ENCODE results near the gene SERBP1.
"Not testable (repeated sequence)": the region's sequence is repeated elsewhere in the genome, so short reads cannot be mapped to it uniquely, and the experiment has no call there.

SERBP1 gene

DNA sequence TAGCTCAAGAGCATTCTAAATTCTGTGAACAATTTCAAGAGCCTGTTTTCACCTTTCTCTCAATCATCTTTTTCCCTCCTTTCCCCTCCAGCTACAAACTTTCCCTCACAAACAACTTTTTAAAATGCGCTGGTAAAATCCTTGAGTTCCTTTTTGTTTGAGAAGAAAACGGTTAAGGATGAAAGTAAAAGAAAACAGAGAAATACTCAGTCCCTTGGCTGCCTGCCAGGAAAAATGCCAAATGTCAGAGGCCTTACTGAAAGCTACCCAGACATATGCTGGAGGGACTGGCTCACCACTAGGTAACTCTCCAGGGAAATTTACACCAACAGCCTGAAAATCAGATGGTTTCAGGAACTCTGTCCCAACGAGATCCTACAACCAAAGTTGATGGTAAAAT, 11.0 kb upstream of the SERBP1 start:
- peak in 9 of 56 donors; percentile 0 to 50 (median 3) for DNase-seq

DNA sequence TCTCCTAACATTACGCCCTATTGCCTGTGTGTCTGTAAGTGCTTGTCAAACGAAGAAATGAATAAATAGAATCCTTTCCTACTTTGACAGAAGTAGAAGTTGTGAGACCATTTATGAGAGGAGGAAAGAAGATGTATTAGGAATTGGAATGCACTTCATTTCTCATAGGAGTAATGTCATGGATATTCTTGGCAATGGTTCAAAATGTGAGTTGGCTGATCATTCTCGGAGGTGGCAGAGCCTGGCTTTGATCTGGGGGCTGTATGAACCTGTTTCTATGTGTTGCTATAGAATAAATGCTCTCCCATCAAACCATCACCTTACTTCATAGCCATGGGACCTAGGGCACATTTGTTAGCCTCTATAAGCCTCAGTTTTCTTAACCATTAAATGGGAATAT, 10.1 kb upstream of the SERBP1 start:
- no peak for DNase-seq

DNA sequence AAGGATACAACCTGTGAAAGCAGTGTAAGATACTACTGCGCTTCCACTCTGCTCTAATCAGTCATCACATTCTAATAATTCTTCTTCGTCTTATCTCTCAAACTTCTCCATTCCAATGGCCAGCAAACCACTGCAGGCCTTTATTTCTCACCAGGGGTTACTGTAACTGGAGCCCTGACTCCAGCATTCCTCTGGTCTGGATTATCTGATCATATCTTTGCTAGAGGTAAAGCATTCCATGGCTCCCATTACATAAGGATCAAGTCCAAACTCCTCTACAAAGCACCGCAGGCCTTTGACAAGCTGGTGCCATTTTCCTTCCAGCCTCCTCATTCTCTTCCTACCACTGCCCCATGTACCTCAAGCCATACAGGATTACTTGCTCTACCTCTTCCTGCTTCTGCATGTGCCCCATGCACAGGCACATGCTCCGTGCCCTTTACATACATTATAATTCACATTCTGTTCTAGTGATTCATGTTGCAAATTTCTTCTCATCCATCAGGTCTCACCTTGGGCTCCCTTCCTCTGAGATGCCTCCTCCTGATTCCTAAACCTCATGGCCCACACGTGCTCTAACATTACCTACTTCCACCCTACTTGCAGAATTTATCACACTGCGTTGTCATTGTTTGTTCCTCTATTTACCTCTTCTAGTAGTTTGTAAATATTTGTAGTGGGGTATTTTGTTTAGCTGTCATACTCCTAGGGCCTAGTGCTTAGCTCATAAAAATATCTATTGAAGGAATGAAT, 9.3 kb upstream of the SERBP1 start:
- no peak for DNase-seq

DNA sequence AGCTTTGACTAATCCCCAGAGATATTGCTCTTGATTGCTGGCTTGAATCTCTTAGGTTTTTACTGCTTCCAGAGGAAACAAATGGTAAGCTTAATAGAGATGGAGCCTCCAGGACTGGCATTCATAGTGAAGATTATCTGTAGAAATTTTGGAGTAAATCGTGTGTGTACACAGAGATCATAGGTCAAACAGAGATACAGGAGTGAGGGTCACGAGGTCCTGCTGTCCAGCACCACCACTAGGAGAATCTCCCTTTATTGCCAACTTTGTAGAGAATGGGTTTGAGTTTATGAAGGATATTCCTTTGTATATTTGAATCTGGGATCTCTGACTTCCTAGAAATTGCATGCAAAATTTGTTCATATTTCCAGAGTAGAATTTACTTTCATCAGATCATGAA, 7.8 kb upstream of the SERBP1 start:
- DNase-seq: no peak

DNA sequence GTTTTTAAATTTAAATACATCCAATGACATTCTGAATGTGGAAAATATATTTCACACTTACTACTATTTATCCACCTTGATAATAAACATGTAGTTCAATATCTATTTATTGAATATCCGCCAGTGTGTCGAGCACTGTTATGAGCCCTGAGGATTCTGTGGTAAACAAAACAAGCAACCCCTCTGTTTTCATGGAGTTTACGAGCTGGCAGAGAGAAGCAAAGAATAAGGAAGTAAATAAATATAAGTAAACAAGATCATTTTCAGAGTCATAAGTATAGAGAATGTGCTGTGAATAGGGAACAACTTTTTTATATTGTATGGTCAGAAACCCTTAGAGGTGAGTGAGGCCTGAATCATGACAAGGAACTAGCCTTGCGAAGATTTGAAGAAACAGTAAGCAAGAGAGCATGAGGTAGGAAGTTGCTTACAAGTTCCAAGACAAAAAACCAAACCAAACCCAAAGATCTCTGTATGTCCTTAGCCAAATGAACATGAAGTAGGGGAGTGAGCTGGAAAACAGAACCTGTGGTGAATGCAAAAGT, 6.4 kb upstream of the SERBP1 start:
- DNase-seq: no peak

DNA sequence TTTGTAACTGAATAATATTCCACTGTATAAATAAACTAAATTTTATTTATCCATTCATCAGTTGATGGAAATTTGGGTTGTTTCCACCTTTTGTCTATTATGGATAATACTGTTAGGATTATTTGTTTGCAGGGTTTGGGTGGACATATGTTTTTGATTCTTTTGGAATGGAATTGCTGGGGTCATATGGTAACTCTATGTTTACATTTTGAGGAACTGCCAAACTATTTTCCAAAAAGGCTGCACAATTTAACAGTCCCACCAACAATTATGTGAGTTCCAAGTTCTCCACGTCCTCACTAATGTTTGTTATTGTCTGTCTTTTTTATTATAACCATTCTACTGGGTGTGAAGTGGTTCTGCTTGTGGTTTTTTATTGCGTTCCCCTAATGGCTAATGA, 4.3 kb upstream of the SERBP1 start:
- no peak for DNase-seq

DNA sequence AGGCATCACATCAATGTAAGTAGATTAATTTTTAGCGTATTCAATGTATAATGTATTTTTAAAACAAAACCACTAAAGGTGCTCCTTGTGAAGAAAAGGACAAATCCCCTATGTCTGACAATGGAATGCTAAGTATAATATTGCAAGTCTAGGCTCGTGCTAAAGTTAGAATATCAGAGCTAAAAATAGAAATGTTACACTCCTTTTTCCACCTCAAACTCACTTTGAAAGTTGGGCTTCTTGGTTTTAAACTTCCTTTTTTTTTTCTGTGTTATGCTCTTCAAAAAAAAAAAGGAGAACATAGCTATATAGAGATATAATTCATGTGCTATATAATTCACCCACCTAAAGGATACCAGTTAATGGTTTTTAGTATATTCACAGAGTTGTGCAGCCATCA, 3.6 kb upstream of the SERBP1 start:
- no peak for DNase-seq

DNA sequence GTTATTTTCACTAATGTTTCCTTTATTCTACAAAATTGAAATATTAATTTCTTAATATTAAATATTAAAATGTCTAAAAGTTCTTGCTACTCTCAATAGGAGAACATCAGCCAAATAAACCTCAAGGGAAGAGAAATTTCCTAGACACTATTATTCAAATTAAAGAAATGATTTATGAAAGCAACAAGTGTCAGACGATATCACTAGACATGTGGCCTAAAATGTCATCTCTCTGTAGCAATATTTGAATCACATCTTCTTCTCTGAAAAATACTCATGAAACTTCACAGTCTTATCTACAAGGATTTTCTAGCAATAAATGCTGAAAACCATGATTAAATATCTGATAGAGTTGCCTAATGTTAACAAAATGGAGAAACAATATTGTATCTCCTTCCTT, 2.5 kb upstream of the SERBP1 start:
- no peak for DNase-seq

DNA sequence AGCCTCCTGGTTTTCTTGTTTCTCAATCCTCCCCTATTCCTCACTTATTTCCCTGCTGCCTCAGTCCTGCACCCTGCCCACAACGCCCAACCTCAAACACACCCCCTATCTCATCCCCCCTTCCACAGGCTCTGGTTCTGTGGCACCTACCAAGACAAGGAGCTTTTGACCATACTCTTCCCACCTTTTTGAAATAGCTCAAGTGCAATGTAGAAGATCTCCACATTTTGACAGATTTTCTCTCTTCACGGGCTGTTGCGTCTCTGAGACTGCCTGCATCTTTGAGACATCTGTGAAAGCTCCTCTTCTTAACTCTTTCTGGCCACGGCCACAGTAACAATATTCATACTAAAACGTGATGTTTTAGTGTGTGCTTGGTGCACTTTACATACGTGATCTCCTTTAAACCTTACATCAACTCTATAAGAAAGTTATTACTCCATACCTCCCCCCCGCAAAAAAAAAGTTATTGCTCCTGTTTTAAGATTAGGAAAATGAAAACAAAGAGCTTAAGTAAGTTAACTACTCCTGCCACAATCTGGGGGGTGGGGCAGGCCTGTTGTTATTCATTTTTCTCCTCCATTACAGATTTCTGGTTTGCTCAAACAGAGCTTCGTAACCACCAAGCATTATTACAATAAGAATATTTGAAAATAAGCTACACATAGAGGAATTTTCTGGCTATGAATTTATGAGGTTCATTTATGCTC, 1.8 kb upstream of the SERBP1 start:
- DNase-seq: no peak

DNA sequence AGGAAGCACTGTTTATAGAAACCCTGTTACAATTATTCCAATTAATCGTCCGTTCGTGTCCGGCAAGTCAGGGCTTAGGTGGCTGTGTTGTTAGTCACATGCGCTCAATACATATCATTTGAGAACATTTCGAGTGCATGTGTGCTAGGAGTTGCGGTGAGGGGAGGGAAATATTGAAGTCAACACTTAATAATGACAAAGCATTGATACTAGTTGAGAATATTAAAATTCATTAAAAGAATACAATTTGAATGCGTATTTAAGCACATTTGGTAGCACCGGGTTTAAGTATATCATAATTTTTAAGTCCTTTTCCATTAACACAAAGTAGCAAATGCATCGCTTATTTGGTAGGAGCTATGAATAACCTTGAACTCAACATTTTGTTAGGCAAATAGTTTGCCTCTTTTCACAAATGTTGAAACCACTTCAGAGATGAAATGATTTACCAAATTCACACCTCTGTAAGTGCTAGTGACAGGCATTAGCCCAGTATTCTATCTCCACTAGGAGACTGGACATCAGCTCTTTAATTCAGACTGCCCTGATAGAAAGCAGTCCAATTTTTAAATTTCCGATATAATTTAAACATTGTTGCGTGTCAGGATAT, 1.1 kb upstream of the SERBP1 start:
- no peak for DNase-seq

DNA sequence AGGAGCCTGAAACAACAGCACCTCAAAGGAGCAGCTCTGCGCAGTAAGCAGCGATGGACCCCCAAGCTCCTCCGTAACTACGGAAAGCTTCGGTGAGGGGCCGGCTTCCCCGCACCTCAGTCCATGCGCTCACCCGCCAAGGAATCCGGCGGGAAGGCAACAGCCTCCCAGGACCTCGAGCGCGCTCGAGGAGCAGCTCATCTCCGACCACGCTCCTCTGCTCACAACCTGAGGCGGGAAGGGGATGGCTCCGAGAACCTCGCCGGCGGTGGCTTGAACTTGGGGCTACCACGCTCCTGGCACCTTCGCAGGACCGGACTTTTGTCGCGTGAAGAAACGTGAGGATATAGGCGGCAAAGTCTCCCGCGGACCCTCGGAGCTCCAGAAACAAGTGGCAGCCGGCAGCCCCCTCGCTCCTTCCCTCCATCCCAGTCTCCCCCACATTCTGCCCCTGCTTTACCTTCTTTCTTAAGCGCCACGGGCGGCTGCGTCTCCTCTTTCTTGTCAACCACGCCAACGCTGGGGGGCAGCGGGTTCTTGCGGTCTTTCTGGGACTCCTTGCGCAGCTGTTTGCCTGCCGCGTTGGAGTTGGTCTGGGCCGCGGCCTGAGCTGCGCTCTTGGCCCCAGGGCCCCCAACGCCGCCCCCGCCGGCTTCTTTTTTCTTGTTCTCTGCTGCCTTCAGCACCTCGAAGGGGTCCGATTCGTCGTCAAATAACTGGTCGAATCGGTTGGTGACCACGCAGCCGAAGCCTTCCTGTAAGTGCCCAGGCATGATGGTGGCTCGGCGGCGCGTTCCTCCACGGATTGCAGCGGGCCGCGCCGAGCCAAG, 459 bp downstream of the SERBP1 start:
- DNase-seq: peak in 38 of 56 donors; percentile 10 to 73 (median 42)

DNA sequence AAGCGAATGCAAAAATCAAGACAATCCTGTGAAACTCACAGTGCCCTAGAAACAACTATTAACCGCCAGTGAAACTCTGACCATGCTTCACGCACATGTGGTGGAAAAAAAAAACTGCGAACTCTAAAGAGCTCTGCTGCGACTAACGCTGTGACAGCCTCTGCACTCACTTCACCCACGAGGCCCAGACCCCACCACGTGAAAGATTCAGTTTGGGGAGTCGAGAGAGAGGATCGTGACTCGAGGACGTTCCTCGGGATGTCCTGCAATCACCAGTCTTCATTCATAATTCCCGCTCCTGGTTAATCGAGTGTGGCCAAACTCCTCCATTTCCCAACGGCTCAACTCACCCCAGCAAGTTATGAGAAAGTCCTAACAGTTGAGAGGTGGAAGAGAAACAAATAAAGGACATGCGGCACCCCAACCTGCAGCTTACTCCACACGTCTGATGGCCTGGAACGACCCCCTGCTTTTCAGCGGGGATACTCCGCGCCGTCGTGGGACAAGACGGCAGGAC, 1.1 kb downstream of the SERBP1 start:
- peak in 19 of 56 donors; percentile 1 to 59 (median 24) for DNase-seq

DNA sequence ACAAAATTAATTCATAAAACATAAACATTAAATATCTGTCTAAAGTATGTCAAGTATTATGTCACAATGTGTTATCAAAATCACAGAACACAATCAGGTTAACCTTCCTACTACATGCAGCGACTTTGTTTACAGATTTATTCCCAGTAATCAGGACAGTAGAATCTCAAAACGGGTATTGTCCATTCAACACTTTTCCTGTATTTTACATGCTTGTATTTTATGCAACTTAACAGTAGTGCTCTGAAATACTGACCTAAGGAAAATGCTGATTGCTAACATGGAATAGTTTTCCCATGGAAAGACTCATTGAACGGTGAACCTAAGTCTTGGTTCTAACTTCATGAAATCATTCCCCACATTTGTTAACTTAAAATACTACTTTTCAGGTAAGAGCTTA, 2.3 kb downstream of the SERBP1 start:
- no peak for DNase-seq

DNA sequence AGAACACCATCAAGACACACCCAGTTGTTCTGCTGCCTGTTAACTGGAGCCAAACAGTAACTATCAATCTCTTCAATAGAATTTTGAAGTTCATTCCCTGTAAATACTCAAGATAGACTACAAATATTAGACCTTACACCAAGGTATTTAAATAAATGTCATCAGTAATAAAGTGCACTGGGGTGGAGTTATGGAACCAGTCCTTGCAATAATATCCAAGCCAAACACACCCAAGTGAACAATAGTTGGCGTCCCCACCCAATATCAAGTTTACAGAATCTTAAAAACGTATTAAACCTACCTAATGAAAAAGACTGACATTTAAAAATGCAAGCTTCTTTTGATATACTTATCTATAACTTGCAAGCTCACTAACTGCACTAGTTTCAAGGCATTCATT, 2.7 kb downstream of the SERBP1 start:
- DNase-seq: no peak

DNA sequence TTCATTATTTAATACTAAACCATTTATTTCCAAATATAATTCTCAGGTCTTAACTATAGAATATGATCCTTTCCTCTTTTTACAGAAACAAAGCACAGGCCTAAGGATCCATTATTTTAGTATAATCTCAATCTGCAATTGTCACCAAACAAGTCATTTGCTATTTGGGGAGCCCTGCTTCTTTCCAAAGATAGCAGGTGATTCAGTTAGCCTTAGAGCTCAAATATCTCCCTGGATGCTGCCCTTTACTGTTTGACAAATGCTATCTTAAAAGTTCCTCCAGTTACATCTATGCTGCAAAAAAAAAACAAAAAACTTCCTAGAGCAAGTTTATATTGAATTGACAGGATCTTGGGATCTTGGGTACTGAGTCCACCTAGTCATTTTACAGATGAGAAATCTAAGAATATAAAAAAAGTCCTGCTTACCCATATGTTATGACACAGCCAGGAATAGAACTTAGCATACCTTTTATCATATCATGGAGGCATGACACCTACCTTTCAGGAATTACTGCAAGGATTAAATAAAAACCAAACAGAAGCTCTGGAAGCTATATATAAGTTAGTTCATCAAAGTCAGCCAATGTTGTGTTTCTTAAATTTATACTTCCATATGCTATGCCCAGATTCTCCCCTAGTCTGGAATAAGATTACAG, 9.2 kb downstream of the SERBP1 start:
- DNase-seq: no peak

DNA sequence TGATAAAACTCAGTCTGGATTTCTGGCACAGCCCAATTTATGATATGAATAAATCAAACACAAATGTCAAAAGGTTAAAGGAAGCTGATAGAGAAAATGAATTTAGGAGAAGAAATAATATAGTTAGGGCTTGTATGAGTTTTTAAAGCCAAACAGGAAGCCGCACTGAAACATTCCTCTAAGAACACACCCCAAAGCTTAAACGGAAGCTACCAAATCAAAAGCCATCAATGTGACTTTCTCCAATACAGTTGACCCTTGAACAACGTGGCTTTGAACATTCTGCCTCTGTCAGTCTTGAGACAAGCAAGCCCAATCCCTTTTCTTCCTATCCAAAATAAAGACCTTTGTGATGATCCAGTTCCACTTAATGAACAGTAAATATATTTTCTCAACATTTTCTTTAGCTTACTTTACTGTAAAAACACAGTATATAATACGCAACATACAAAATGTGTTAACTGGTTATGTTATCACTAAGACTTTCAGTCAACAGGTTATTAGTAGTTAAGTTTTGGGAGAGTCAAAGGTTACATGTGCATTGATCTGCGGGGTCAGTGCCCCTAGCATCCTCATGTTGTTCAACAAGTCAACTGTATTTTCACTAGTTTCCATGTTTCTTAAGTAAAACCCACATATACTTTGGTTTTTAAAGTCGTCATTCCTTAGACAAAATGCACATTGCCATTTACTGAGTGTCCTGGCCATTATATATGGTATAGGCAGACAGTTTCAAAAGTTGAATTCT, 11.2 kb downstream of the SERBP1 start:
- no peak for DNase-seq

DNA sequence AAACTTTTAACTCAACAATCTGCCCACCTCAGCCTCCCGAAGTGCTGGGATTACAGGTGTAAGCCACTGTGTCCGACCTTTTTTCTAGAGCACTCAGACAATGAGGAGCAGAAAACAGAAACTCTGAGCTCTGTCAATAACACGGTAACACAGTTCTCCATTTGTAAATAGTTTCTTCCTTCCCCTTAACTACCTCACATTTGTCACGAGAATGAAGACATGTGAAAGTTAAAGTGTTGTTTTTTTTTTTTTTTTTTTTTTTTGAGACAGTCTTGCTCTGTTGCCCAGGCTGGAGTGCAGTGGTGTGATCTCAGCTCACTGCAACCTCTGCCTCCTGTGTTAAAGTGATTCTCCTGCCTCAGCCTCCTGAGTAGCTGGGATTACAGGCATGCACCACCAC, 12.5 kb downstream of the SERBP1 start:
- not testable (repeated sequence) for DNase-seq

DNA sequence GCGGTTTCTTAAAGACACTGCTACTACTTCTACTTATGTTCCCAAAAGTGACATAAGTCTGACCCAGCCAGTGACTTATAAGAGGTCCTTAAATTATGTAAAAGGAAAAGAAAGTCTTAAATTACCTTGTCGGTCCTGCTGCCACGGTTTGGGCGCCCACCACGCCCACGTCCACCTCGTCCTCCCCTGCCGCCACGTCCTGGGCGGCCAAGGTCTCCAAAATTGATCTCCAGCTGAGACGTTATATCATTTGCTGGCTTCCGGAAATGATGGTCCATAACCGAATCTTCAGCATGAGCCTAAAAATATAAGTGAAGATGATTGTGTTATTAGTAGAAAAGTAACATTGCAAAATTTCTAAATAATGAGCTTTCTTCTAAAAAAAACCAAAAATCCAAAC, 15.2 kb downstream of the SERBP1 start:
- no peak for DNase-seq

DNA sequence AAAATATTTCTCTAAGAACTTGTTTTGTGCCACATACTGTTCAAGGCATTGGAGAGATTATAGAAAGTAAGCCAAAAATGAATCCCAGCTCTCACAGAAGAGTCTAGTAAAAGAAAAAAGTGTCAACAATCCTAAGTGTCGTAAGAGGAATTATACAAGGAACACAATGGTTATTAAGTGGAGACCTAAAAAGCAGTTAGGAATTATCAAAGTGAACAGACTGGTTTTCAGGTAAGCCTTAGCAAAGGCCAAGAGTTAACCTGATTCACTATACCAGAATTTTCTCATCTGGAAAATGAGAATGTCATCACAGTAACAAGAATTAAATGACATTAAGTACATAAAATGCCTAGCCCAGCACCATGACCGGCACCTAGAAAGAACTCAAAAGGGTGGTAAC, 15.6 kb downstream of the SERBP1 start:
- no peak for DNase-seq

DNA sequence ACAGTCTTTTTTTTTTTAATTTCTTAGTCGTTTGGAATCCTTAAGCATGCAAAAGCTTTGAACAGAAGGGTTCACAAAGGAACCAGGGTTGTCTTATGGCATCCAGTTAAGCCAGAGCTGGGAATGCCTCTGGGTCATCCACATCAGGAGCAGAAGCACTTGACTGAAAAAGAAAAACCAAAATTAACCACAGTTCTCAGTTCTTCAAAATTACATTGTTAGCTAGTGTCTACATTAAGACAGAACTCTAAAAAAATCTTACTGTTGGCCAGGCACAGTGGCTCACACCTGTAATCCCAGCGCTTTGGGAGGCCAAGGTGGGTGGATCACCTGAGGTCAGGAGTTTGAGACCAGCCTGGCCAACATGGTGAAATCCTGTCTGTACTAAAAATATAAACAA, 17.1 kb downstream of the SERBP1 start:
- not testable (repeated sequence) for DNase-seq
